HG03280 (cell line): ENCODE data around the gene ZNF414.

Experiments
- ATAC-seq: cut with Tn5 transposase; IDR thresholded peaks from one replicate; pipeline ENCODE4 v1.9.1; 2021; ENCODE audit warnings: mild to moderate bottlenecking, moderate library complexity; ENCODE audit not compliant: unreplicated experiment

ZNF414 gene

DNA sequence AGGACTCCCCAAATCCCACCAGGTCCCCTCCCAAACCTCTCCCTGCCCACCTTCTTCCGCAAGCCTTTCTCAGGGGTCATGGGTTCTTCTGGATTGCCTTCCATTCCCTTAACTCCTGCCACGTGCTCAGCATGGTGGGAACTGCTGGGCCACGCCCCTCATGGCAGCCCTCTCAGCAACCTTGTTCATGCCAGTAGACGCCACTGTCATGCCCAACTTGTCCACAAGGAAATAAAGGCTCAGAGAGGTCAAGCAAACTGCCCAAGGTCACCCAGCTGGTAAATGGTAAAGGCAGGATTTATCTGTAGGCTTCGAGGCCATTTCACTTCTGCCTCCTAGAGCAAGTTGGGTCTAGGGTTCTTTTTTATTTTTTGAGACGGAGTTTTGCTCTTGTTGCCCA is 22.4 kb downstream of the ZNF414 start:
- no peak for ATAC-seq

DNA sequence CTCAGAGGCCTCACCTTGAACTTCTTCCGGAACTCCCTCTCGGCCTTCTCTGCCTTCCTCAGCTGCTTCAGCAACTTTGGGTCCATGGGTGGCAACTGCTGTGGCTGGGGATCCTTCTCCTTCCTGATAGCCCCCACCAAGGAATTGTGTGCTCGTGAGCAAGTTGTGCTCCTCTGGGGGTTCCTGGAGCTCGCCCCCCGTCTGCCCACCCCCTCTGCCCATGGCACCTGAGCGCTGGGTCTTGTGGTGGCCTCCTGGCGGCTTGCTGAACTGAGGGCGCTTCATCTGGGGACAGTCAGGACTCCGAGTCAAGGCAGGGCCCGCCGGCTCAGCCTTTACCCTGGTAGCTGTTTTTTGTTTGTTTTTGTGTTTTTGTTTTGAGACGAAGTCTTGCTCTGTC is 23.1 kb downstream of the ZNF414 start:
- ATAC-seq = no peak

DNA sequence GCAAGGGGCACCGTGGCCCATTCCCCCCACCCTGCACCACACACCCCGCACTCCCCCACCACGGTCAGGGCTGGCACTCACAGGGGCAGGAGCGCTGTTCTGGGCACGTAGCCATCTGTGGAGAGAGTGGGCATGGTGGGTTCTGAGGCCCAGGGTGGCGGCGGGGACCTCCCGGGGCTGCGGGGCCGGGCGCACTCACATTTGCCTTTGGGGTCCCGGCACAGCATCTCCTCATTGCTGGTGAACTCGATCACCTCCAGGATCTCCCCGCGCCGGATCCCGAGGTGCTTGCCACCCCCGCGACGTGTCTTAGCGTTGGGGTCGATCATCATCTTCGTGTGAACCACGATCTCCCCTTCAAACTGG is 23.6 kb downstream of the ZNF414 start:
- ATAC-seq = no peak

DNA sequence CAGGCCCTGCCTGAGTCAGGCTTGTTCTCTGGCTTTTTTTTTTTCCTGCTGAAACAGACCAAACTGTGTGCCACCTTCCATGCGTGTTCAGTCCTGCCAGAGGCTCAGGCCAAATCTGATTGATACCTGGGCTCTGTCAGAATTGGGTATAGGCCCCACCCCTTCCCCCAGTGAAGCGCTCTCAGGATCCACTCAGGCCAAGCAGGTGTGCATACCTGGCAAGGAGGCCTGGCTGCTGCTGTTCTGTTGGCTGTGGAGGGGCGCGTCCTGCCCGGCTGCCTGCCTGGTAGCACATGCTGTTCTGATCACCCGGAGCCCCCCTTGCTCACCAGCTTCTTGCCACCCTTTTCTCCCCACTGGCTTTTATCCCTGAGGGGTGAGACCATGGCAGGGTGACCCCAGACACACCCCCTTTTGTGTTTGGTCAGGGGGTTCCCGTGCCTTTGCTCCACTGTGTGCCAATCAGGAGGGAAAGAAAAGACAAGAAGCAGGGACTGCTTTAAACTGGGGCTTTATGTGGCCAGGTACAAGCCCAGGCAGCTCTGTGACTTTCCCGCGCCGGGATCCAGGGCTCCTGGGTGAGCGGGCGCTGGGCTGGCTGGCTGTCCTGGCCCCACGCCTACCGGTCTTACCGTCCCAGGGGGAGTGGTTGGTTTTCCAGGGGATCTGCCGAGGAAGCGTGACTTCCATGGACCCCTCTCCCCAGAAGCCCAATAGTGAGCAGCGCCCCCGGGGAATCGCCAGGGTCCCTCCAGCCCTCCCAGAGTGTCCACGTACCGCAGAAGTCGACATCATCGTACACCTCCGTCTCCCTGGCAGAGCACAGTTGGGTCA is 24.2 kb downstream of the ZNF414 start:
- no peak for ATAC-seq

DNA sequence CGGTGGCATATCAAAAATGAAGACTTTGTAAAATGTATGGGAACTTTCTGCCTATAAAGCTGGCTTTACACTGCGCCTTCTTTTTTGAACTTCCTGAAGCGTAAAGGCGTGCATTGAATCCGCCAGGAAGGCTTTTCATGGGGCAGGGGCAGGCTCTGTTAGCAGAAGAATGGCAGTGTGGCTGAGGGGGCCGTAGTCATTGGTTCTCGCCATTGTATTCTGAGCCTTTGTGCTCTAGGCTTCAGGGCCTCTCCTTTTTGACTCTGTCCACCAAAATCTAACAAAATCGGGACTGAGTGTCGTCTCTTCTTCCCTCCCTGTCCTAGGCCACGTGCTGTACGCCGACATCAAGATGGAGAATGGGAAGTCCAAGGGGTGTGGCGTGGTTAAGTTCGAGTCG is 25.6 kb downstream of the ZNF414 start:
- no peak for ATAC-seq

DNA sequence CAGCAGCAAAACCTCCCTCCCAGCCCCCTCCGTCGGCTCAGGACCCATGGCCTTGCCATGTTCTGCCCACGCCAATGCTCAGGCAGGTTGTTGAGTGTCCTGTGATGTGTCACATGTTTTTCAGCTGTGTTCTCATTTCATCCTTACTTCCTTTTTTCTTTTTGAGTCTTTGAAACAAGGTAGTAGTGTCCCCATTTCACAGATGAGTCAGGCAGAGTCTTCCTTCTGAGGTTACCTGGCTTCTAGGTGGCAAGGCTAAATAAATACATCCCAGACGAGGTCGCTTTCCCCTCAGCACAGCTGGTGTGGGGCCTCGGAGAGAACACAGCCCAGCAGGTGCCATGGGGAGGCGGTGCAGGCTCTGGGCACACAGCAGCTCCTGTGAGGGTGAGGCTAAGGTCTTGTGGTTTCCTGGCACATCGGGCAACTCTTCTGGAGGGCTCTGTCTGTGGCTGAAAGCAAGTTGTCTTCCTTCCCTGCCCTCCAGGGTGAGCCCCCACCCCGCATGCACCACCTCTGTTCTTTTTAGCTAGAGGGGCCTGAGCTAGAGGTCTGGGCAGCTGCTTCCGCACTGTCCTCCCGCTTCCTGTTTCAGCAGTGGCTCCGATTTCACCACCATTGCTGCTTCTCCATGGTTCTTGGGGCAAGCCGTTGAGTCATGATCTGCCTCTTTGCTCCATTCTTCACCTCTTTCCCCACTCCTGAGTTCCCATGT is 26.7 kb downstream of the ZNF414 start:
- ATAC-seq = peak; percentile 44

DNA sequence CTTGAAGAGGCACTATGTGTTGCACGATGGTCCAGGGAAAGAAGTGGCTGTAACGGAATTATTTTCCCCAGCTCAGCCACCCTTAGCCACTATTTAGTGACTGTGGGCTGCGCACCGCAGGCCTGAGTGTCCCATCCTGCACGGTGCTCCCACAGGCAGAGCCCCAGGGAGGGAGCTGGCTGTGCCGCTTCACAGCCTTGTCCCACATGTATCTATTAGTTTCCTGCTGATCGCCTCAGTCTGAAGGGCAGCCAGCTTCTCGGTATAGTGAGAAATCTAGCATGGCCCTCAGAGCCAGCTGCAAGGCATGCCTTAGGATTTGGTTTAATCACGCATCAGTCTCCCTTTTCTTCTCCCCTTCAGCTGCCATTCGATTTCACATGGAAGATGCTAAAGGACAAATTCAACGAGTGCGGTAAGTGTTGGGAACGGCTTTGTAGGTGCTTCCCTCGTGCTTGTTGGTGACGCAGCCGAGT is 27.3 kb downstream of the ZNF414 start:
- ATAC-seq = no peak

DNA sequence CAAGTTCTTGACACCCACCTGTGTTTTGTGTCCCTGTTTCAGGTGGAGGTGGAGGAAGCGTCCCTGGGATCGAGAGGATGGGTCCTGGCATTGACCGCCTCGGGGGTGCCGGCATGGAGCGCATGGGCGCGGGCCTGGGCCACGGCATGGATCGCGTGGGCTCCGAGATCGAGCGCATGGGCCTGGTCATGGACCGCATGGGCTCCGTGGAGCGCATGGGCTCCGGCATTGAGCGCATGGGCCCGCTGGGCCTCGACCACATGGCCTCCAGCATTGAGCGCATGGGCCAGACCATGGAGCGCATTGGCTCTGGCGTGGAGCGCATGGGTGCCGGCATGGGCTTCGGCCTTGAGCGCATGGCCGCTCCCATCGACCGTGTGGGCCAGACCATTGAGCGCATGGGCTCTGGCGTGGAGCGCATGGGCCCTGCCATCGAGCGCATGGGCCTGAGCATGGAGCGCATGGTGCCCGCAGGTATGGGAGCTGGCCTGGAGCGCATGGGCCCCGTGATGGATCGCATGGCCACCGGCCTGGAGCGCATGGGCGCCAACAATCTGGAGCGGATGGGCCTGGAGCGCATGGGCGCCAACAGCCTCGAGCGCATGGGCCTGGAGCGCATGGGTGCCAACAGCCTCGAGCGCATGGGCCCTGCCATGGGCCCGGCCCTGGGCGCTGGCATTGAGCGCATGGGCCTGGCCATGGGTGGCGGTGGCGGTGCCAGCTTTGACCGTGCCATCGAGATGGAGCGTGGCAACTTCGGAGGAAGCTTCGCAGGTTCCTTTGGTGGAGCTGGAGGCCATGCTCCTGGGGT is 28.2 kb downstream of the ZNF414 start:
- ATAC-seq = no peak

DNA sequence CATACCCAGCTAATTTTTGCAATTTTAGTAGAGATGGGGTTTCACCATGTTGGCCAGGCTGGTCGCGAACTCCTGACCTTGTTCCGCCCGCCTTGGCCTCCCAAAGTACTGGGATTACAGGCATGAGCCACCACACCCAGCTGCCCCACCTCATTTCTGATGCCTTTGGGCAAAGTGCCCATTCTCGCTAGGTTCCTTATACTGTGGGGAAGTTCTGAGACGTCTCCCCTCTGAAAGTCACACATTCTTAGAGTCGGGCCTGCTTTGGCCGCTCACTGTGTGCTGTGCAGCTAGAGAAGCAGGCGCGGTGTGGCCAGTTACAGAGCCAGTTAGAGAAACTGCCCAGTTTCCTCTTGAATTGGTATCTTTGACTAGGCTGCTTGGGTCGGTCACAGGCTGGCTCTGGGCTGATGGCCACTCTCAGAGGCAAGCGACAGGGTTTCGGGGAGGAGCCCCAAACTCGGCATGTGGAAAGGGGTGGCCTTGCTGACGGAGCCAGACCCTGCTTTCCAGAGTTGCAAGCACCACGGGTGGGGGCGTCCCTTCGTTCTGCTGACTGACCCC is 29.6 kb downstream of the ZNF414 start:
- ATAC-seq = no peak

DNA sequence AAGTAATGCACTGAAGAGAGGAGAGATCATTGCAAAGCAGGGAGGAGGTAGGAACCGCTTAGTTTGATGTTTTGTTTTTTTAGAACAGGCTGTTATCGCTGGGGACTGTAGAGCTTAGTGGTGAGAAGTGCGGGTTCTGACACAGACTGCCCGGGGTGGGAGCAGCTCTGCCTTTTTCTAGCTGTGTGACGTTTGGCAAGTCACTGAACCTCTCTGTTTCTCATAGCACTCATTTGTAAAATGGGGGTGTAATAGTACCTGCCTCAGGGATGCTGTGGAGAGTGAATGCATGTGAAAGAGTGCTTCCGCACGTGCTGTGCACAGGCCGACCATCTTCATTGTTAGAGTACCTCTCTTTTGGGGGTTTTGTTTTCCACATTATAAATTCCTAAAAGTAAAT is 30.8 kb downstream of the ZNF414 start:
- ATAC-seq = no peak

DNA sequence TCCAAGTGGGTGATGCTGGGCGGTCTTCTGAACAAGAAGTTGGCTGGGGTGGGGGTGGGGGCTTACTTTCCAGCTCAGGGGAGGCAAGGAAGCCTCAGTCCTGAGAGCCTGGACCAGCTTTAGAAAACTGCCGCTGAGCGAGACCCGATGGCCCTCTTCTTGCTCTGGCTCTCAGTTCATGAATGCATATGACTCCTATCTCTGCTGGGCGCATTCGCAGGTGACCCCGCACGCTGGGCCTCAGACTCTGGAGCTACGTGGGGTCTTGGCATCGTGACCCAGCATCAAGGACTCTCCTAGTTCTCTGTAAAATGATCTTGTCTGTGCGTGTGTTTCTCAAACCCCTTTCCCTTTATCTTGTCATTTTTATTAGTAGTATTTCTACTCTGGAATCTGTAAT is 31.3 kb downstream of the ZNF414 start:
- ATAC-seq = no peak

DNA sequence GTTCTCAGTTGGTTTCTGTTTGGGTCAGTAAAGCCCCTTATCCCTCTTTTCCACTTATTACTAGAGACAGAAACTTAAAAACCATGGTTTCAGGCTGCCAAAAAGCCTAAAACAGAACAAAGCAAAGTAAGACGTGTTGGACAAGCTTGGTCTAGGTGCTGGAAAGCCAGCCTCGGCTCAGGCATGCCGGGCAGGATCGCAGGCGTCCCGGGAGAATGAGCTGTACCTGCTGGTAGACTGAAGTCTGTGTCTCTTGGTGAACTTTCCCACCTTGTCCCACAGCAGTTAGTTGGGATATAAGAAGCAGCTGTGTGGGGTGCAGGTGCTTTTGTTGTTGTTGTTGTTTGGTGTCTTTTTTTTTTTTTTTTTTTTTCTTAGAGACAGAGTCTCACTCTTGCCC is 32.4 kb downstream of the ZNF414 start:
- no peak for ATAC-seq

DNA sequence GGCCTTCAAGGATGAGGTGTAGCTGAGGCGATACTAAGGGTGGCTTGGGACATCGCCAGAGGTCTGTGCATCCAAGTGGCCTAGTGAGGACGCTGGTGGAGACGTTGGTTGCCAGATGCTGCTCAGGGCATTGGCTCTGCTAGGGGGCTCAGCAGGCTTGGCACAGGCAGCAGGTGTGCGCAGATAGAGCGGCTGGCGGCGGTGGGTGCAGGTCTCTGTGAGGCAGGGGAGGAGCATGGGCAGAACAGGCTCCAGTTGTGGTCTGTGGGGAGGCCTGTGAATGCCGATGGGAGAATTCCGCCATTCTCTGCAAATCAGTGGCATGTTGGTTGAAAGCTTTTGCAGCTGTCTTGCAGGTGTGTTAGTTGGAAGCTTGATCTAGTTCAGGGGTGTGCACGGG is 32.8 kb downstream of the ZNF414 start:
- no peak for ATAC-seq

DNA sequence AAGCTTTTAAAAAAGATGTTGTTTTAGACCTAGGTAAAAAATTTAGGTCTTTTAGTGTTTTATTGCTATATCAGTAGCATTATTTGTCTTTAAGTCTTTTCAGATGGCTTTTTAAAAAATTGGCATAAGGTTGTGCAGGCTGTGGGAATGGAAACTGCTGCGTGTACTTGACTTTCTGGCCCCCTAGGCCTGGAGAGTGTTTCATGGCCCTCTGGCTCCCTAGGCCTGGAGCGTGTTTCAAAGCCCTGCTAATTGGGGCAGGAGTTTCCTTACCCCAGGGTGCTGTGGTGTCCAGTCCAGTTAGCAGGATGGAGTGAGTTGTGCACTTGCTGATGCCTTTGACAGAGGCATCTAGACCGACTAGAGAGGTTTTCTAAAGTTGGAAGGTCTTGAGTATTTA is 35.4 kb downstream of the ZNF414 start:
- ATAC-seq = no peak

DNA sequence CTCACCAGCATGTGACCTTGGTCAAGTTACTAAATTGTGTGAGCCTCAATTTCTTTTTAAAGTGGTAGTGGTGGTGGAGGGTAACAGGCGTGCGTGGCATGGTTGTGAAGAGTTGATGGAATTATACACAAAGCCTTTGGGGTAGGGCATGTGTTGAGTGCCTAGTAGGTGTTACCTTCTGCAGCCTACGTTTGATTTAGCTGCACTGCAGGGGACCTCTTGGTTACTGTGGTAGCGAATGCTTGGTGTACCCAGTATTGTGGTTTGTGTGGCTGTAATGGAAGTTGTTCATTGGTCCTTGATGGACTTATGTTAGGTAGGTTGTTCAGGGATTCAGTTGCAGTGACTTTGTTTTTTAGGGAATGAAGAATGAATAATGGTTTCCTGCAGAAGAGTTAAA is 36.1 kb downstream of the ZNF414 start:
- ATAC-seq = no peak

DNA sequence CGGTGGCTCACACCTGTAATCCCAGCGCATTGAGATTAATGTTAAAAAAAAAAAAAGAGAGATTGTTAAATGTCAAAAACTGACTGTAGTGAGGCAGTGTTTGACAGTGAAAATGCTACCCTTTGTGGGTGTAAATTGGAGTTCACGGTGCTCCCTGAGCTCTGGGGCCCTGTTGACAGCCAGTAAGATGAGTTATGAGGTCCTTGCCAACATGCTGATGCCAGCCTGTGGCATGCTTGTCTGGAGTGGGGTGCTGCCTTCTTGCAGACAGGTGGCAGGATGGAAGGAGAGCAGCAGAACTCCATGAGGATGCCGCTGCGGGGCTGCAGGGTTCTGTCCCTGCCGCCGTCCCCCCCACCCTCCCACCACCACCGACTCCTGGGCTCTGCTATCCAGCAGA is 37.4 kb downstream of the ZNF414 start:
- no peak for ATAC-seq

DNA sequence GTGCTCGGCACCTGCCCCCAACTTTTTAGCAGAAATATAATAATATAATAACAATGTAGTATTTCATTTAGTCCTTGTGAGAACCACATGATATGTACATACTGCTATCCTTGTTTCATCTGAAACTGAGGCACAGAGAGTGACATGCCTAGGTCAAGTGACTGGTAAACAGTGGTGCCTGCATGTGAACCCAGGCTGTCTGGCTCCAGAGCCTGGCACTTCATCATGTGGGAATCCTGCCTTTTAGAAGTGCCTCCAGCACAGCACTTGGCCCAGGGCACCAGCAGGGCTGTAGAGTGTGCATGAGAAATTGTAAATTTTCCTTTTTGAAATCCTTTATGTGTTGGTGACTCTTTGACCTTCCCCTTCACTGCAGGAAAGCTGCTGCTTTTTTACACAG is 39.0 kb downstream of the ZNF414 start:
- no peak for ATAC-seq

DNA sequence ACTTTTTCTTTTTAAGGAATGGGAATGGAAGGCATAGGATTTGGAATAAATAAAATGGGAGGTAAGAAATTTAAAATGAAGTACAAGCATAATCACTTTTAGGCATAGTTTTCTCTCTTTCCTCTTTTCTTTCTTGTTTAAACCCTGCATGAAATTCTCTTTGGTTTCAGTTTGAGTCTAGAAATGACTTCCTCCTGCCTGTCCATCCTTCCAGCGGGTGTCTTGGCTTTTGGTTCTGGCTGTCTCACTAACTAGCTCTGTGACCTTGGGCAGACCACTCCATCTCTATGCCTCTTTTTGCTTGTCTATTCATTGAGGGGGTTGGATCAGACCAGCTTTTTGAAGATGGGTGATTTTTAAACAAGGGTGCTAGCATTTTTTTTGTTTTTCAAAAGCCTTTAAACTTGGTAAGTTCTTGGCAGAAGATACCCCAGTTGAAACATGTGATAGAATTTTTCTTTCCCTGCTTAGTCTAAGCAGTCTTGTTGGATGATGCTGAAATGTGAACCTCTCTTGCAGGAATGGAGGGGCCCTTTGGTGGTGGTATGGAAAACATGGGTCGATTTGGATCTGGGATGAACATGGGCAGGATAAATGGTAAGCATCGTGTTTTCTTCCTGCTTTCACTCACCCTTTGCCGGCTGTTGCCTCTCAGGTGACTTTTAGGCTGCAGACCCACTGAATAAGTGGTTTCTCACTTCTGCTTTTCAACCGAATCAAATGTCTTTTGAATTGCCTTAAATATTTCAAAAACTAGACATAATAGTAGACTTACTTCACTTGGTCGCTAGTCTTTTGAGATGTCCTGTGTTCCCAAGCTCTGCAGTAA is 40.1 kb downstream of the ZNF414 start:
- no peak for ATAC-seq

DNA sequence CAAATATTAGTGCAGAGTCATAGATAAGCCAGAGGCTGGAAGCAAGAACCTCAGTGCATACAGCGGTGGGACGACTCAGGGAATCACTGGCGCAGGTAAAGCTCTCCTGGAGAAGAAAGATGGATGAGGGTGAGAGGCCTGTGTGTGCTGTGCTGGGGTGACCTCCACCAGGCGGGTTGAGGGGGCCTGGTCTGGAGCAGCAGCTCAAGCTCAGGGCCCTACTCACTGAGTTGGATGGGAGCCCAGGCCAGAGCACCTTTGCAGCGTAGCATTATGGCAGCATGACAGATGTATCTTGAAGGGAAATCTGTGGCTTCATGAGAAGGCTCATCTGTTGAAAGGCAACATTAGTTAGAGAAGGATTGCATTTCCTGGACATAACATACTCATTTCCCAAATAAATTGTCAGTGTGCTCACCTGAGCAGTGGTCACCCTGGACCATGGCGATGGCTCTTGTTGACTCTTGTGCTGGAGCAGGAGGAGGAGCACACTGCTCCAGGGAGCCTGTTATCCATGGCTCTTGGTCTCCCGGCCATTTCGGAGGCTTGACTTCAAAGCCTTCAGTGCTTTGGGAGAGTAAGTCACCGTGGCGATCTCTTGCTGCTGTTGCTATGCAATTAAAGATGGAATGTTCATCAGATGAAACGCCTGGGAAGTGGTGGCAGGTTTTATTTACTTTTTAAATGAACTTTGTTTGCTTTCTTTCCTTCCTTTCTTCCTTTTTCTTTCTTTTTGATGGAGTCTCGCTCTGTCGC is 44.2 kb downstream of the ZNF414 start:
- ATAC-seq = no peak
